Cardiac muscle cell (in vitro differentiated cells and primary cell): ENCODE measurements around the gene APBB3. TPM values are rescaled to one million over a fixed set of nuclear protein-coding genes. Genes with fewer than 3 reads are reported as not detected.

ENCODE experiments used
- DNase-seq, 2 donors: peaks; one replicate each; pipeline versions ENCODE4 v3.0.0 to v3.0.0-alpha.2; 2010 to 2017; ENCODE audit warnings: low read depth in 1 of 2, low spot score in 1 of 2
- H3K27ac ChIP-seq: fragments of 200-600 bp; sonication (generic); 2 replicates; pipeline ENCODE4 v1.5.1; 2016
- H3K27me3 ChIP-seq: fragments of 200-600 bp; sonication (generic); 2 replicates; pipeline ENCODE4 v1.6.0; 2016; ENCODE audit warnings: control low read depth
- H3K36me3 ChIP-seq: fragments of 200-600 bp; sonication (generic); 2 replicates; pipeline ENCODE4 v1.5.1; 2016; ENCODE audit warnings: control low read depth
- H3K4me1 ChIP-seq: fragments of 200-600 bp; sonication (generic); 2 replicates; pipeline ENCODE4 v1.8.1; 2017; ENCODE audit warnings: low read depth, mild to moderate bottlenecking, mixed run types
- H3K4me3 ChIP-seq: fragments of 200-600 bp; sonication (generic); 2 replicates; pipeline ENCODE4 v1.5.1; 2016; ENCODE audit warnings: mild to moderate bottlenecking
- H3K9me3 ChIP-seq: fragments of 200-600 bp; sonication (generic); 2 replicates; pipeline ENCODE4 v1.5.1; 2017; ENCODE audit warnings: low read depth, mild to moderate bottlenecking, control low read depth
- CTCF ChIP-seq: IDR thresholded peaks from 2 replicates; pipeline ENCODE4 v1.5.1; 2012; ENCODE audit warnings: low read depth, mild to moderate bottlenecking, low read length
- polyA plus RNA-seq: library from polyadenylated mRNA; unstranded; fragments of >200 nt; fragmentation: Nextera tagmentation; extraction: Ambion mirVana; gene quantifications from 2 replicates; pipeline ENCODE4 v1.2.1, GENCODE V29; 2016
- total RNA-seq: library from RNA; depleted of rRNA; stranded (reverse); fragments of >200 nt; gene quantifications from 2 replicates; pipeline ENCODE4 v1.2.3, GENCODE V29; 2016

Gene APBB3
- total and polyA plus RNA-seq, 2 experiments from 2014 or later, result 45.4 to 61.8 TPM

GRCh38 chr5:140573683-140574082 lies 9.3 kb upstream of the APBB3 start:
- Histone ChIP-seq H3K9me3 (no peaks in the 10 kb centered on the region), H3K27me3 (no peaks in the 10 kb centered on the region), H3K27ac (no peak overlapping the region), H3K4me3 (no peak overlapping the region), H3K36me3 (no peaks in the 10 kb centered on the region), H3K4me1 (no peaks in the 10 kb centered on the region)
- TF ChIP-seq CTCF, result no peak
- no peak for DNase-seq

- no peak overlapping the region for H3K4me3 ChIP-seq
- TF ChIP-seq CTCF, result no peak
- no peaks in the 10 kb centered on the region for H3K4me1 ChIP-seq
- H3K9me3 ChIP-seq, result no peaks in the 10 kb centered on the region
- H3K27me3 ChIP-seq, result no peaks in the 10 kb centered on the region
- no peaks in the 10 kb centered on the region for H3K36me3 ChIP-seq
- H3K27ac ChIP-seq, result no peak overlapping the region
- DNase-seq, result no peak
These were observed 6.7 kb upstream of the APBB3 start for GRCh38 chr5:140571105-140571504.

GRCh38 chr5:140570488-140570887 lies 6.1 kb upstream of the APBB3 start:
- H3K27me3 ChIP-seq, result no peaks in the 10 kb centered on the region
- H3K36me3 ChIP-seq, result no peaks in the 10 kb centered on the region
- no peak for DNase-seq
- H3K27ac ChIP-seq, result no peak overlapping the region
- TF ChIP-seq CTCF, result no peak
- H3K9me3 ChIP-seq, result no peaks in the 10 kb centered on the region
- peaks cover 5% of the 10 kb centered on the region for H3K4me1 ChIP-seq
- no peak overlapping the region for H3K4me3 ChIP-seq

- no peaks in the 10 kb centered on the region for H3K27me3 ChIP-seq
- peaks cover 6% of the 10 kb centered on the region for H3K4me1 ChIP-seq
- no peak for DNase-seq
- H3K36me3 ChIP-seq, result no peaks in the 10 kb centered on the region
- no peak overlapping the region for H3K4me3 ChIP-seq
- H3K9me3 ChIP-seq, result no peaks in the 10 kb centered on the region
- no peak overlapping the region for H3K27ac ChIP-seq
- no peak for TF ChIP-seq CTCF
These were observed 5.7 kb upstream of the APBB3 start for GRCh38 chr5:140570058-140570457.

GRCh38 chr5:140569197-140569596 lies 4.8 kb upstream of the APBB3 start:
- Histone ChIP-seq H3K4me1 (peaks cover 6% of the 10 kb centered on the region), H3K27ac (no peak overlapping the region), H3K4me3 (no peak overlapping the region), H3K36me3 (no peaks in the 10 kb centered on the region), H3K9me3 (no peaks in the 10 kb centered on the region), H3K27me3 (no peaks in the 10 kb centered on the region)
- TF ChIP-seq CTCF, result no peak
- DNase-seq, result no peak

- TF ChIP-seq CTCF, result no peak
- H3K4me3 ChIP-seq, result no peak overlapping the region
- H3K9me3 ChIP-seq, result no peaks in the 10 kb centered on the region
- H3K4me1 ChIP-seq, result peaks cover 9% of the 10 kb centered on the region
- no peak overlapping the region for H3K27ac ChIP-seq
- no peaks in the 10 kb centered on the region for H3K36me3 ChIP-seq
- H3K27me3 ChIP-seq, result no peaks in the 10 kb centered on the region
- DNase-seq, result no peak
These were observed 4.2 kb upstream of the APBB3 start for GRCh38 chr5:140568443-140569063.
